Fibroblast of lung (primary cell): ENCODE results near the gene KCNQ4.

Source experiments
- CTCF ChIP-seq, 2 donors: IDR thresholded peaks in 1 of 2; conservative IDR thresholded peaks in 1 of 2; 1 replicate in 1 of 2; 2 replicates in 1 of 2; pipeline ENCODE4 v1.5.1; 2011 to 2012; ENCODE audit warnings: low read length in 2 of 2, control low read depth in 1 of 2, inconsistent platforms in 1 of 2, low read depth in 1 of 2, mild to moderate bottlenecking in 1 of 2
- EZH2 ChIP-seq: IDR thresholded peaks from 2 replicates; pipeline ENCODE4 v1.5.1; 2012; ENCODE audit warnings: low read length, control low read depth, mild to moderate bottlenecking; ENCODE audit errors: missing control alignments

GRCh38 chr1:40796939-40797667 is 13.5 kb downstream of the KCNQ4 start:
- no peak for TF ChIP-seq CTCF (conservative IDR thresholded peaks at IDR 0.05 in 1 of 2, IDR thresholded peaks at IDR 0.05 in 1 of 2; ENCODE audit: low read depth in 1 of 2, low read length in 2 of 2)
- no peak for TF ChIP-seq EZH2
